ENCODE data around the gene RAB6B. TPM values are rescaled to one million over a fixed set of nuclear protein-coding genes. Genes with fewer than 3 reads are reported as not detected.

The RAB6B gene
- total RNA-seq, 1 experiment from 2014 or later: 0.86 TPM

- no peaks in the 10 kb centered on the region for H3K27me3 ChIP-seq (replicated peaks; ENCODE audit: insufficient read depth, low read depth, low read length, poor library complexity)
- intact Hi-C loops (cut with micrococcal nuclease; ENCODE audit: unreplicated experiment): no loop called here
- no peaks in the 10 kb centered on the region for H3K36me3 ChIP-seq (ENCODE audit: insufficient read depth, low read length, poor library complexity, severe bottlenecking)
- no peak overlapping the region for H3K27ac ChIP-seq (ENCODE audit: low read depth, low read length, poor library complexity, severe bottlenecking)
- ChIA-PET CTCF (no interaction called here), POLR2A (ENCODE audit: low non-redundant PET) (no interaction called here)
- no peaks in the 10 kb centered on the region for H3K4me1 ChIP-seq (ENCODE audit: insufficient read depth, low read length, poor library complexity, severe bottlenecking)
- TF ChIP-seq CTCF (conservative IDR thresholded peaks at IDR 0.05; ENCODE audit: low read depth, low read length) (no peak), EZH2 (IDR thresholded peaks at IDR 0.05; ENCODE audit: borderline replicate concordance, low read depth, low read length, poor library complexity, severe bottlenecking) (no peak)
- no peak for DNase-seq (ENCODE audit: low spot score)
- H3K4me3 ChIP-seq (ENCODE audit: low read depth, low read length, poor library complexity, severe bottlenecking): no peak overlapping the region
- H3K9me3 ChIP-seq (ENCODE audit: low read depth, low read length, poor library complexity, severe bottlenecking): no peaks in the 10 kb centered on the region
- no TSS peak for BruUV-seq (replicated peaks)
Observed at GRCh38 chr3:133943639-133944141, 48.0 kb upstream of the RAB6B start.

GRCh38 chr3:133943031-133943535 is 47.4 kb upstream of the RAB6B start:
- no peak for DNase-seq (ENCODE audit: low spot score)
- Histone ChIP-seq H3K36me3 (ENCODE audit: insufficient read depth, low read length, poor library complexity, severe bottlenecking) (no peaks in the 10 kb centered on the region), H3K27ac (ENCODE audit: low read depth, low read length, poor library complexity, severe bottlenecking) (no peak overlapping the region), H3K4me1 (ENCODE audit: insufficient read depth, low read length, poor library complexity, severe bottlenecking) (no peaks in the 10 kb centered on the region), H3K27me3 (replicated peaks; ENCODE audit: insufficient read depth, low read depth, low read length, poor library complexity) (no peaks in the 10 kb centered on the region), H3K4me3 (ENCODE audit: low read depth, low read length, poor library complexity, severe bottlenecking) (no peak overlapping the region), H3K9me3 (ENCODE audit: low read depth, low read length, poor library complexity, severe bottlenecking) (no peaks in the 10 kb centered on the region)
- no peak for TF ChIP-seq CTCF (conservative IDR thresholded peaks at IDR 0.05; ENCODE audit: low read depth, low read length)
- TF ChIP-seq EZH2 (IDR thresholded peaks at IDR 0.05; ENCODE audit: borderline replicate concordance, low read depth, low read length, poor library complexity, severe bottlenecking): no peak
- ChIA-PET POLR2A (ENCODE audit: low non-redundant PET) (no interaction called here), CTCF (no interaction called here)
- BruUV-seq (replicated peaks): no TSS peak
- intact Hi-C loops (cut with micrococcal nuclease; ENCODE audit: unreplicated experiment): no loop called here

GRCh38 chr3:133941415-133941821 is 45.7 kb upstream of the RAB6B start:
- no TSS peak for BruUV-seq (replicated peaks)
- TF ChIP-seq EZH2 (IDR thresholded peaks at IDR 0.05; ENCODE audit: borderline replicate concordance, low read depth, low read length, poor library complexity, severe bottlenecking) (no peak), CTCF (conservative IDR thresholded peaks at IDR 0.05; ENCODE audit: low read depth, low read length) (no peak)
- intact Hi-C loops (cut with micrococcal nuclease; ENCODE audit: unreplicated experiment): no loop called here
- Histone ChIP-seq H3K4me1 (ENCODE audit: insufficient read depth, low read length, poor library complexity, severe bottlenecking) (no peaks in the 10 kb centered on the region), H3K4me3 (ENCODE audit: low read depth, low read length, poor library complexity, severe bottlenecking) (no peak overlapping the region), H3K27ac (ENCODE audit: low read depth, low read length, poor library complexity, severe bottlenecking) (no peak overlapping the region), H3K36me3 (ENCODE audit: insufficient read depth, low read length, poor library complexity, severe bottlenecking) (no peaks in the 10 kb centered on the region), H3K9me3 (ENCODE audit: low read depth, low read length, poor library complexity, severe bottlenecking) (no peaks in the 10 kb centered on the region), H3K27me3 (replicated peaks; ENCODE audit: insufficient read depth, low read depth, low read length, poor library complexity) (no peaks in the 10 kb centered on the region)
- POLR2A ChIA-PET (ENCODE audit: low non-redundant PET): no interaction called here
- CTCF ChIA-PET: no interaction called here
- no peak for DNase-seq (ENCODE audit: low spot score)
